ENCODE results near the gene ACTL8. TPM values are rescaled to one million over a fixed set of nuclear protein-coding genes. Genes with fewer than 3 reads are reported as not detected.
A peak's percentile ranks its signal among the peaks of the same experiment; 100 is the strongest.

The ACTL8 gene
- total RNA-seq, 3 donors from 2014 or later: 0.35 to 1.0 TPM; not detected in 1

- no peaks in the 10 kb centered on the region for H3K9me3 ChIP-seq
- no peak for DNase-seq
- ATAC-seq: no peak
- H3K4me3 ChIP-seq: no peak overlapping the region
- intact Hi-C loops (cut with DNase I, micrococcal nuclease): no loop called here
- H3K36me3 ChIP-seq (ENCODE audit: low read depth): no peaks in the 10 kb centered on the region
- TF ChIP-seq CTCF (IDR thresholded peaks at IDR 0.05): no peak
- no peaks in the 10 kb centered on the region for H3K4me1 ChIP-seq (ENCODE audit: low read depth)
Measured at GRCh38 chr1:17873007-17873675, 118.0 kb downstream of the ACTL8 start.

- Histone ChIP-seq H3K36me3 (ENCODE audit: low read depth) (no peaks in the 10 kb centered on the region), H3K4me3 (no peak overlapping the region), H3K4me1 (ENCODE audit: low read depth) (no peaks in the 10 kb centered on the region), H3K9me3 (no peaks in the 10 kb centered on the region)
- no peak for TF ChIP-seq CTCF (IDR thresholded peaks at IDR 0.05)
- DNase-seq (no peak), ATAC-seq (no peak)
- intact Hi-C loops (cut with DNase I, micrococcal nuclease): no loop called here
Measured at GRCh38 chr1:17874231-17874630, 119.1 kb downstream of the ACTL8 start.

GRCh38 chr1:17874710-17875109 is 119.6 kb downstream of the ACTL8 start:
- DNase-seq (peak in 1 of 3 donors; percentile 22), ATAC-seq (no peak)
- Histone ChIP-seq H3K9me3 (no peaks in the 10 kb centered on the region), H3K36me3 (ENCODE audit: low read depth) (no peaks in the 10 kb centered on the region), H3K4me1 (ENCODE audit: low read depth) (no peaks in the 10 kb centered on the region), H3K4me3 (no peak overlapping the region)
- TF ChIP-seq CTCF (IDR thresholded peaks at IDR 0.05): no peak
- intact Hi-C loops (cut with DNase I, micrococcal nuclease): no loop called here

- H3K36me3 ChIP-seq (ENCODE audit: low read depth): no peaks in the 10 kb centered on the region
Measured at GRCh38 chr1:17875171-17875881, 120.2 kb downstream of the ACTL8 start.

GRCh38 chr1:17875882-17876280 is 120.7 kb downstream of the ACTL8 start:
- intact Hi-C loops (cut with DNase I, micrococcal nuclease): no loop called here
- no peaks in the 10 kb centered on the region for H3K36me3 ChIP-seq (ENCODE audit: low read depth)
- peak in 1 of 3 donors; percentile 19 for DNase-seq
- TF ChIP-seq CTCF (IDR thresholded peaks at IDR 0.05): no peak
- no peak overlapping the region for H3K4me3 ChIP-seq
- no peaks in the 10 kb centered on the region for H3K9me3 ChIP-seq
- no peaks in the 10 kb centered on the region for H3K4me1 ChIP-seq (ENCODE audit: low read depth)
- ATAC-seq: no peak

More at GRCh38 chr1:17875171-17875881, 120.2 kb downstream of the ACTL8 start:
- Histone ChIP-seq H3K4me1 (ENCODE audit: low read depth) (no peaks in the 10 kb centered on the region), H3K9me3 (no peaks in the 10 kb centered on the region), H3K4me3 (no peak overlapping the region)
- DNase-seq (no peak), ATAC-seq (no peak)
- no peak for TF ChIP-seq CTCF (IDR thresholded peaks at IDR 0.05)
- intact Hi-C loops (cut with DNase I, micrococcal nuclease): no loop called here

Other genes starting within 250 kb of the ACTL8 start
- 100 to 1,000 TPM in 2 of 3 donors, 10 to 100 TPM in 1; 87.6 to 146 (median 144) TPM for gene ARHGEF10L, start 215.6 kb upstream of the ACTL8 start, total RNA-seq

Measured in mucosa of descending colon (tissue), 3 donors.